Glutamatergic neuron (in vitro differentiated cells): Measurements from ENCODE around the gene OR4E1. TPM values are rescaled to one million over a fixed set of nuclear protein-coding genes. Genes with fewer than 3 reads are reported as not detected.

Source experiments
- DNase-seq: peaks from one replicate; pipeline ENCODE4 v3.0.0; 2022
- H3K27ac Mint-ChIP-seq: one replicate; pipeline ENCODE4 v1.8.0; 2020; ENCODE audit warnings: mild to moderate bottlenecking, mixed read lengths, inconsistent platforms; ENCODE audit not compliant: unreplicated experiment
- H3K27me3 Mint-ChIP-seq: one replicate; pipeline ENCODE4 v1.8.0; 2020; ENCODE audit warnings: mild to moderate bottlenecking, moderate library complexity, mixed read lengths, inconsistent platforms; ENCODE audit not compliant: unreplicated experiment
- H3K36me3 Mint-ChIP-seq: one replicate; pipeline ENCODE4 v1.8.0; 2020; ENCODE audit warnings: mild to moderate bottlenecking, mixed read lengths, inconsistent platforms; ENCODE audit not compliant: unreplicated experiment
- H3K4me1 Mint-ChIP-seq: one replicate; pipeline ENCODE4 v1.8.0; 2020; ENCODE audit warnings: mild to moderate bottlenecking, low read depth, mixed read lengths, inconsistent platforms; ENCODE audit not compliant: unreplicated experiment
- H3K4me3 Mint-ChIP-seq: one replicate; pipeline ENCODE4 v1.8.0; 2020; ENCODE audit warnings: mild to moderate bottlenecking, mixed read lengths, inconsistent platforms; ENCODE audit not compliant: unreplicated experiment
- H3K9me3 Mint-ChIP-seq: one replicate; pipeline ENCODE4 v1.8.0; 2020; ENCODE audit warnings: mild to moderate bottlenecking, moderate library complexity, mixed read lengths, inconsistent platforms; ENCODE audit not compliant: unreplicated experiment
- long read RNA-seq: library from polyadenylated mRNA; unstranded; transcript quantifications from one replicate; pipeline ENCODE4 v2.0.0, GENCODE V29; 2020; ENCODE audit not compliant: unreplicated experiment
- total RNA-seq: library from RNA; stranded (reverse); fragmentation: NEBNext Ultra II Directional; extraction: Animal tissue kit (Norgen Biotek cat#: 25700); gene quantifications from one replicate; pipeline ENCODE4 v1.2.1, GENCODE V29; 2021; ENCODE audit not compliant: unreplicated experiment
- TF ChIP-seq, protein P1 (sequence below): fragments of 200-600 bp; sonication (generic); IDR thresholded peaks from one replicate; pipeline ENCODE4 v1.5.0; 2021; ENCODE audit not compliant: partially characterized antibody, unreplicated experiment

OR4E1 gene, protein sequence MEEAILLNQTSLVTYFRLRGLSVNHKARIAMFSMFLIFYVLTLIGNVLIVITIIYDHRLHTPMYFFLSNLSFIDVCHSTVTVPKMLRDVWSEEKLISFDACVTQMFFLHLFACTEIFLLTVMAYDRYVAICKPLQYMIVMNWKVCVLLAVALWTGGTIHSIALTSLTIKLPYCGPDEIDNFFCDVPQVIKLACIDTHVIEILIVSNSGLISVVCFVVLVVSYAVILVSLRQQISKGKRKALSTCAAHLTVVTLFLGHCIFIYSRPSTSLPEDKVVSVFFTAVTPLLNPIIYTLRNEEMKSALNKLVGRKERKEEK
- not detected for total RNA-seq
- long read RNA-seq: 0 reads

DNA sequence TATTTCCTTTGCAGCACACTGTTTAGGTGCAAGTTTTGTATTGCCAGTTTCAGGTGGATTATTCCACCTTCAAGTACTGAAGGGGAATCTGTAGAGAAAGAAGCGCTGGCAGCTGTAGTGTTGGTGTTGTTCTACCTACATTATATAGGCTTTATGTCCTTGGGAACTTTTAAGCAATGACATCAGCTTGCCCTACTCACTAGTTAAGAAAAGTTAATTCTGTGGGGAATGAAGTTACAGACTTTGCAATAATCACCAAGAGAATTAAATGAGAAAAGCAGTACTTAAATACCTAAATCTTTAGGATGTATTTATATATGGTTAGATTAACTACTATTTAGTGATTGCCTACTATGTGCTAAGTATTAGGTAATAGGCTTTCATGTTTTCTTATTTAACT is at the start of gene OR4E1:
Gene OR4E1 (minus strand): TSS at position 101 of the 400 bp plus-strand sequence. CDS start 2,883 bp downstream, outside the sequence.
- H3K36me3 Mint-ChIP-seq: no peaks in the 10 kb centered on the region
- H3K27me3 Mint-ChIP-seq: no peaks in the 10 kb centered on the region
- H3K27ac Mint-ChIP-seq: no peak within 1 kb of the TSS
- H3K9me3 Mint-ChIP-seq: no peaks in the 10 kb centered on the region
- DNase-seq: no peak
- TF ChIP-seq, protein P1, sequence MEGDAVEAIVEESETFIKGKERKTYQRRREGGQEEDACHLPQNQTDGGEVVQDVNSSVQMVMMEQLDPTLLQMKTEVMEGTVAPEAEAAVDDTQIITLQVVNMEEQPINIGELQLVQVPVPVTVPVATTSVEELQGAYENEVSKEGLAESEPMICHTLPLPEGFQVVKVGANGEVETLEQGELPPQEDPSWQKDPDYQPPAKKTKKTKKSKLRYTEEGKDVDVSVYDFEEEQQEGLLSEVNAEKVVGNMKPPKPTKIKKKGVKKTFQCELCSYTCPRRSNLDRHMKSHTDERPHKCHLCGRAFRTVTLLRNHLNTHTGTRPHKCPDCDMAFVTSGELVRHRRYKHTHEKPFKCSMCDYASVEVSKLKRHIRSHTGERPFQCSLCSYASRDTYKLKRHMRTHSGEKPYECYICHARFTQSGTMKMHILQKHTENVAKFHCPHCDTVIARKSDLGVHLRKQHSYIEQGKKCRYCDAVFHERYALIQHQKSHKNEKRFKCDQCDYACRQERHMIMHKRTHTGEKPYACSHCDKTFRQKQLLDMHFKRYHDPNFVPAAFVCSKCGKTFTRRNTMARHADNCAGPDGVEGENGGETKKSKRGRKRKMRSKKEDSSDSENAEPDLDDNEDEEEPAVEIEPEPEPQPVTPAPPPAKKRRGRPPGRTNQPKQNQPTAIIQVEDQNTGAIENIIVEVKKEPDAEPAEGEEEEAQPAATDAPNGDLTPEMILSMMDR: no peak
- no peaks in the 10 kb centered on the region for H3K4me1 Mint-ChIP-seq
- H3K4me3 Mint-ChIP-seq: no peak within 1 kb of the TSS

GRCh38 chr14:21721504-21721903 is 47.9 kb upstream of the OR4E1 start:
- H3K27me3 Mint-ChIP-seq: no peaks in the 10 kb centered on the region
- H3K36me3 Mint-ChIP-seq: no peaks in the 10 kb centered on the region
- peaks cover 2% of the 10 kb centered on the region for H3K9me3 Mint-ChIP-seq
- TF ChIP-seq, protein P1: no peak
- no peak overlapping the region for H3K27ac Mint-ChIP-seq
- H3K4me1 Mint-ChIP-seq: no peaks in the 10 kb centered on the region
- no peak overlapping the region for H3K4me3 Mint-ChIP-seq
- no peak for DNase-seq

DNA sequence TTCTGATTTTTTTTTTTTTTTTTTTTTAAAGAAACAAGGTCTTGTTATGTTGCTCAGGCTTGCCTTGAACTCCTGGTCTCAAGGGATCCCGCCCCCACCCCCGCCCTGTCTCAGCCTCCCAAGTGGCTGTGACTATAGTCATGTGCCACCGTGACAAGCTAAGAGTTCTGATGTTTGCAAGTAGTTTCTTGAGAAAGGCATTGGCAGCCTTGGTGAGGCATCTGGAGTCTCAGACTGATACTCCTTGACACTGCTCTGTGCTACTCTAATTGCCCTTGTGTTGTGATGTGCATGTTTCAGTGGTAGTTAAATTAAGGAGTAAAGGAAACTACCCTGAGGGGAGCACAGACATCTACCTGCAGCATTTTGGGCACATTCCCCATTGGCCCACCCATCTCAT is 46.2 kb upstream of the OR4E1 start:
- Mint-ChIP-seq H3K27me3 (no peaks in the 10 kb centered on the region), H3K27ac (no peak overlapping the region), H3K4me1 (no peaks in the 10 kb centered on the region), H3K36me3 (no peaks in the 10 kb centered on the region), H3K9me3 (peaks cover 2% of the 10 kb centered on the region), H3K4me3 (no peak overlapping the region)
- no peak for DNase-seq
- TF ChIP-seq, protein P1: no peak

DNA sequence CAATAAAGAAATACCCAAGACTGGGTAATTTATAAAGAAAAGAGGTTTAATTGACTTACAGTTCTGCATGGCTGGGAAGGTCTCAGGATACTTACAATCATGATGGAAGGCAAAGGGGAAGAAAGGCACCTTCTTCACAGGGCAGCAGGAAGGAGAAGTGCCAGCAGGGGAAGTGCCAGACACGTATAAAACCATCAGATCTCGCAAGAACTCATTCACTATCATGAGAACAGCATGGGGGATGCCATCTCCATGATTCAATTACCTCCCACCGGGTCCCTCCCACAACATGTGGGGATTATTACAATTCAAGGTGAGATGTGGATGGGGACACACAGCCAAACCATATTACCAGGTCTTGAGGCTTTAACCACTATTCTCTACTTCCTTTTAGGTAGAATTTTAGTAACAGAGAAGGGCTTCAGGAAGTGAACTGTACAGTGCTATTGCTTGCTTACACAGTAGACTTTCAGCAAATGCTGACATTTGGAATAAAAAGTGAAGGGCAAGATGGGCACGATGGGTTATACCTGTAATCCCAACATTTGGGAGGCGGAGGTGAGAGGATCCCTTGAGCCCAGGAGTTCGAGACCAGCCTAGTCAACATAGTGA is 40.8 kb upstream of the OR4E1 start:
- Mint-ChIP-seq H3K36me3 (no peaks in the 10 kb centered on the region), H3K9me3 (peaks cover 2% of the 10 kb centered on the region), H3K4me3 (no peak overlapping the region)

More for the DNA sequence above, 40.8 kb upstream of the OR4E1 start:
- no peak for DNase-seq
- no peaks in the 10 kb centered on the region for H3K27me3 Mint-ChIP-seq
- no peaks in the 10 kb centered on the region for H3K4me1 Mint-ChIP-seq
- H3K27ac Mint-ChIP-seq: no peak overlapping the region
- TF ChIP-seq, protein P1: no peak
